Inflammatory macrophage treated with lipopolysaccharide for 4 hours (primary cell): ENCODE measurements around the gene CGREF1.

Experiments used
- DNase-seq: peaks from one replicate; pipeline ENCODE4 v3.0.0-alpha.2; 2020

CGREF1 gene, protein sequence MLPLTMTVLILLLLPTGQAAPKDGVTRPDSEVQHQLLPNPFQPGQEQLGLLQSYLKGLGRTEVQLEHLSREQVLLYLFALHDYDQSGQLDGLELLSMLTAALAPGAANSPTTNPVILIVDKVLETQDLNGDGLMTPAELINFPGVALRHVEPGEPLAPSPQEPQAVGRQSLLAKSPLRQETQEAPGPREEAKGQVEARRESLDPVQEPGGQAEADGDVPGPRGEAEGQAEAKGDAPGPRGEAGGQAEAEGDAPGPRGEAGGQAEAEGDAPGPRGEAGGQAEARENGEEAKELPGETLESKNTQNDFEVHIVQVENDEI

DNA sequence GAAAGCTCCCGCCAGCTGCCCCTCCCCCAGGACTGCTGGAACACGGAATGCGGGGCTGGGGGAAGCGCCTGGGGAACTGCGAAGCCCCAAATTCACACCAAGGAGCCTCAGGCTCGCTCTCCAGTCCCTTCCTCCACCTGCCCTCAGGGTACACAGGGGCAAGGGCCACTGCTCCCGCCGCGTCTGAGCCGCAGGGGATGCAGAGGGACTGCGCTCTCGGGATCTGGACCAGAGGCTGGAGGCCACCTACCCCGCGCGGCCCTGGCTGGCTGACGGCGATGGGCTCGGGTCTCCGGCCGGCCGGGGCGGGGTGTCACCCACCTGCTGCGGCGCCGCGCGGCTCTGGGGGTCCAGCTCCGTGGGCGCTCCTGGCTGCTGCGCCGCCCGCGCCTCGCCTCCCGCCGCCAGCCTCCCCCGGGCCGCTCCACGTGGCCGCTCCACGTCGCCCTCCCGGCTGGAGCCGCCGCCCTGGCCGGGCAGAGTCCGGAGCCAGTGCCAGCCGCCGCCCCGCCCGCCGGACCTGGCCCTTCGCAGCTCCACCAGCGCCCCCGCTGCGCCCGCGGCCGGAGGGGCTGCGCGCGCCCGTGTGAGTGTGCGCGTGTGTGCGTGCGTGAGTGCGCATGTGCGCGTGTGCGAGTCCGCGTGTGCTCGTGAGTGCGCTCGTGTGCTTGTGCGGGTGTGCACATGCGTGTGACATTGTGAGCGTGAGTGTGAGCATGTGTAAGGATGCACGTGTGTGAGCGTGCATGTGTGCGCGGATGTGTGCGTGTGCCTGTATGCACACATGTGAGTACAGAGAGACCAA lies at the start of gene CGREF1:
Gene CGREF1, minus strand, starts transcription at position 604 of the 805 bp plus-strand sequence. CDS start 14,762 bp downstream, outside the sequence.
- DNase-seq, result no peak

DNA sequence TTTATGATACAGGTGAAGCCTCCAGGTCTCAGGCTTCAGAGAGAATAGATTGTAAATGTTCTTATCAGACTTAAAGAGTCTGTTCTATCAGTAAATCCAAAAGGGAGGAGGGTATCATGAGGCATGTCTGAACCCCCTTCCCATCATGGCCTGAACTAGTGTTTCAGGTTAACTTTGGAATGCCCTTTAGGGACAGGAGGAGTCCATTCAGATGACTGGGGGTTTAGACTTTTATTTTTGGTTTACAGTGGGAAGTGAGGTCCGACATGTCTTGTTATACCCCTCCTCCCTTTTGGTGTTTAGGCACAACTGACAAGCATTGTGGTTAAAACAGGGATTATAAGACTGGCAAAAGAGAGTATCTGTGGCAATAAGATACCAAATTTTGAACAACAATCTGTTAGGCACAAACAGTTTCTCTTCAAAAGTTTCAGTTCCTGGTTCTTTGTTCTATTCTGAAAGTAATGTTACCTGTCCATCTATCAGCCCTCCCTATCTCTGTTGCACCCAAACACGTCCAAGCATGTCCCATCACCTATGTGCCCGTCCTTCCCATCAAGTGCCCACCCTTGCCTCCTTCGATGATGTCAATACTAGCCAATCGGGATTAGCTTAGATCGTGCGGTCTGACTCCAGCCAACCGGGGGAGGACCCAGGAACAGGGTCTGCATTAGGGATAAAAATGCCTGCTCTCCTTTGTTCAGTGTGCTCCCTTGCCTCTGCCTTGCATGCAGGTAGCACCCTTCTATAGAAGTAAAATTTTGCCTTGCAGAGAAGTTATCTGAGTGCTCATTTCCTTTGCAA lies 46.2 kb upstream of the CGREF1 start:
- no peak for DNase-seq

DNA sequence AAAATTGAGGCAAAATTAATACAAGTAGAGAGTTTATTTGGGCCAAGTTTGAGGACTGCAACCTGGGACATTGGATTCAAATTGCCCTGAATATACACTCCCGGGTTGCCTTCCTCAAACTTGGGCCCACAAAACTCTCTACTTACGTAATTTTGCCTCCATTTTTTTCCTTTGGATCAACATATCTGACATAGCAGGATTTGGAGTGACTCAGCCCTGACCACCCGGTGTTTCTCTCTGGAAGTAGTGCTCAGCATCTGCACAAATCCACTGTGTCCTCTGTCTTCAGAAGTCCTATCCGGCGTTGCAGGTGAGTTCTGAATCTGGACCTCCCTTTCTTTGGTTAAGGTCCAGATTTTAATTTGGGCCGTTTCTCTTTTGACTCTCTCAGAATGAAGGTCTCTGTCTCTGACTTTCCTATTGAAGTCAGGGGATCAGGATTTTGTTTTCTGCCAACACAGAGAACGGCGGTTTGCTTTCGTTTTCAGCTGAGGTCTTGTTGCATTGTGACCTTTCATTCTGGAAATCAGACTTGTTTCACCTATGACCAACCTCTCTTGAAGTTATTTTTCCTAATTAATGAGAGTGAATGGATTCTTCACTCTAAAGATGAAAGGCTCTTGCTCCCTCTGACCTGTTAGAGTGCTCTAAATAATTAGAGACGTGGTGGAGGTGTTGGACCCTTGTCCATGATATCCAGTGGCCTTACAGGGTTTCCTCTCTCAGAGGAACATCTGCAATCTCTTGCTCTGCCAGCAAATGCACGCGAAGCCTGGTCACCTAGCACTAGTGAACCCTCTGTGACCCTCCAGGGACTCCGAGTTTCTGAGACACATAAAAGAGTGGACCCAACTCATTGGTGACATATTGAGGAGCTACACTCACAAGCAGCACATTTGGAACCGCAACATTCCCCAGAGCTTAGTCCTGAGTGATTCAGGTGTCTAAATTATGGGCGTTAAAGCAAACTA lies 43.5 kb upstream of the CGREF1 start:
- DNase-seq, result no peak

DNA sequence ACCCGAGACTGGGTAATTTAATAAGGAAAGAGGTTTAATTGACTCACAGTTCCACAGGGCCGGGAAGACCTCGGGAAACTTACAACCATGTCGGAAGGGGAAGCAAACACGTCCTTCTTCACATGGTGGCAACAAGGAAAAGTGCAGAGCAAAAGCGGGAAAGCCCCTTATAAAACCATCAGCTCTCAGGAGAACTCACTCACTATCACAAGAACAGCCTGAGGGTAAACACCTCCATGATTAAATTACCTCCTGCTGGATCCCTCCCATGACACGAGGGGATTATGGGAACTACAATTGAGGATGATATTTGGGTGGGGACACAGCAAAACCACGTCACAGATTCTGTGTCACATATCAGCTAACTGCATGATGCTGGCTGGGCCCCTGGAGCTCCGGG lies 41.3 kb upstream of the CGREF1 start:
- no peak for DNase-seq

DNA sequence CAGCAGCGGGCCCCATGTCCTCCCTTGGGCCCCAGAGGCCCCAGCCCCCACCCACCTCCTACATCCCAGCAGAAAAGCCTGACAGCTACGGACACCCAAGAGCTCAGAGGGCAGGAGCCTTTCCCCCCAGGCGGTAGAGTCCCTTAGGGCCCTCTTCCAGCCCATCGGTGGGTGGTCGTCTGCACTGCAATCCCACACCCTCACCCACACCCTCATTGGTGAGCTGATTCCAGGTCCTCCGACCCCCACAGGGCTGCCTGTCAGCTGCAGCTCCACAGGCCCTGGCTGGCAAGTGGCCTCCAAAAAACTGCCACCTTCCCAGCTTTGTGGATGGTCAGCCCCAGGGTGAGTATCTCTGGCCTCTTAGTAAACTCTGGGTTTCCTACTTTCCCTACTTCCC lies 40.3 kb upstream of the CGREF1 start:
- no peak for DNase-seq

DNA sequence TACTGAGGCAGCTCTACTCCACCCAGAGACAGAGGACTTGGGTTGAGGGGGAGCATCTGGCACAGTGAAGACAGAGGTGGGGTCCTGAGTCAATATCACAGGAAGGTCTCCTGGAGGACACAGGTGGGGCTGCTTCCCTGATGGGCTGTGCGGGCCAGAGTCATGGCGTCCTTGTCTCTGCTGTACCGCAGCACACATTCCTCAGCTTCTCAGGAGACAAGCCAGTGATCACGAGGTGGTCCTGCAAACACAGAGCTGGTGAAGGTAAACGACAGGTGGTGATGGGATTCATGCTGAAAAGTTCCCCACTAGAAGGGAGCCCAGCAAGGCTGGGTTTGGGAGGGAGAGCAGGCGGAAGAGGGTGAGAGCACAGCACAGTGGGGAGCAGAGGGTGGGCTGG lies 39.5 kb upstream of the CGREF1 start:
- DNase-seq, result no peak

DNA sequence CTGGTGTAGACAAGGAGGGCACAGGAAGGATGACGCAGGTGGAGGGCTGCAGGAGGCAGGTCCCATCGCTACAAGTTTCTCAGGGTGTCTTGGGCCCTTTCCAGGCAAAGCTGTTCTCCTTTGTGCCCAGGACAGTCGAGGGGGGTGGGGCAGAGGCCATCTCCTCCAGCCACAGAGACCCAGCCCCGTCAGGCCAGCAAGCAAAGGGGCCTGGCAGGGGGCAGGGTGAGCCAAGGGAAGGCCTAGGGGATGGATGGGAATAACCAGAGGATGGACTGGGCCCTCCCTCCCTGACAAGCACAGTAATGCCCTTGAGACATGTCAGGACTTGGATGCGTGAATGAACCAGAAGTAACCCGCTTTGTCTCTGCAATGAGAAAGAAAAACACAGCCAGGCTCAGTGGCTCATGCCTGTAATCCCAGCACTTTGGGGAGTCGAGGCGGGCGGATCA lies 36.2 kb upstream of the CGREF1 start:
- DNase-seq, result no peak

DNA sequence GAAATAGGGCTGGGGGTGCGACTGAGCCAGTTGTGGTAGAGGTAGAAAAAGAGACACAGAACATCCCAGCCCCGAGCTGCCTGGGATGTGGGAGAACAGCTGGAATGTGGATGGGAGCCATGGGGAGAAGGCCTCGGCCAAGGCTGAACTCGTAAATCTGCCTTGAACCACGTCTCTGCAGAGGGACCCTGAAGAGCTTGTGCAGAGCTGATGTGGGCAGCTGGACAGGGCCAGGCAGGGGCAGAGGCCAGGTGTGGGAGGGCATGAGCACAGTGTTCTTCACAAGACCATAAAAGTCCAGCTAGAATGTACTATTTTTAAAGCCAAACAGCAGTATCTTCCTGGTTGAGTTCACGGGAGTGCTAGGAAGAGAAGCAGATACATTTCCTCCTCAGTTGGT lies 35.6 kb upstream of the CGREF1 start:
- no peak for DNase-seq

DNA sequence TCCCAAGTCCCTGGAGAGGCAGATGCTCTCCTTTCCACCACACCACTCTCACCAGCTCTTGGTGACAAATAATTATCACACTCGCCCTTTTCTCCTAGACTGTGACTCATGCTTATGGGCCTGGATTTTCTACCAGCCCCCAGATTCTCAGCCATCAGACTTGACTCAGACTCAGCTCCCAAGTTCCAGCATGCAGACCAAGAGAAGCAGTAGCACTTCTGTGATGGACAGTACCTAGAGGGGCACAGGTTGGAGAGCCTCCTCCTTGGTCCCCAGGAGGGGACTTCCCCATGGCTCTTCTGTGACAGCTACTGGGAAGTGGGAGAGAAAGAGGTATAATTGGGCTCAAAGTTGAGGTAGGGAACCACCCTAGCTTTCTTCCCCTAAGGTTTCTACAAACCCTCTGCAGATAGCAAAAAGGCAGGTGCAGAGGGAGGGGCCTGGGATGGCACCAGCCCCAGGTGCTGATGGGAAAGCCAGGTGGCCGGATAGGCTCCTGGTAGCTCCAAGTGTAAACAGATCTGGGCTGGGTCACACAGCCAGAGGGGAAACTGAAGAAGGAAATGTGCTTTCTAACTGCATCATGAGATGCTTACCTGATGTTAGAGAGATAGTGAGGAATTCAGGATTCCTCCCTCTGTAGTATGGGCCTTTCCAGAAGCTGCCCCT lies 34.0 kb upstream of the CGREF1 start:
- no peak for DNase-seq

DNA sequence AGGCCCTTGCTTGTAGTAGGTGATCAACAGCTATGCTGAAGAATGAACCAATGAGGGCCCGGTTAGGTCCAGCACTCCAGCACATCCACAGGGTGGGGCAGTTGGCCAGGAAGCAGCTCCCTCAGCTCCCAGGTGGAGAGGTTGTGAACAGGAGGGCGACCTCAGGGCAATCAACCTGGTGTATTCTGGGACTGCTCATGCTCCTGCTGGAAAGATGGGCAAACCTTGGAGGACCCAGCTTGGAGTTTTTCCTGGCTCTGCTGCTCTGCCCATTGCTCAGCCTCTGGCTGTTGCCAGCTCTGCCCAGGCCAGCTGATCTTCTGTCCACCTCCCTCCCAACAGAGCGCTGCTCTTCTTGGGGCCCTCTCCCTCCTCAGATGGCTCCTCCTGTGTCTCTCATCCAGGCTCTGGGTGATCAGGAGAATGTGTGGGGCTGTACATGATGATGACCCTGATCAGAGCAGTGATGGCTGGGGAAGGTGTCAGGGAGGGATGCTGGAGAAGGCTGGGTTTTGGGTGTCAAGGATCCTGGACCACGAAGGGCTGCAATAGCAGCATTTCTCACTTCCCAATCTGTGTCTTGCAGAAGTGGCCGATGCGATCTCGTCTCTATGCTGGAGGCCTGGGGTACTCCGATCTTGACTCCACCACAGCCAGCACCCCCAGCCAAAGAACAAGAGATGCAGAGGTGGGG lies 33.3 kb upstream of the CGREF1 start:
- DNase-seq, result no peak

DNA sequence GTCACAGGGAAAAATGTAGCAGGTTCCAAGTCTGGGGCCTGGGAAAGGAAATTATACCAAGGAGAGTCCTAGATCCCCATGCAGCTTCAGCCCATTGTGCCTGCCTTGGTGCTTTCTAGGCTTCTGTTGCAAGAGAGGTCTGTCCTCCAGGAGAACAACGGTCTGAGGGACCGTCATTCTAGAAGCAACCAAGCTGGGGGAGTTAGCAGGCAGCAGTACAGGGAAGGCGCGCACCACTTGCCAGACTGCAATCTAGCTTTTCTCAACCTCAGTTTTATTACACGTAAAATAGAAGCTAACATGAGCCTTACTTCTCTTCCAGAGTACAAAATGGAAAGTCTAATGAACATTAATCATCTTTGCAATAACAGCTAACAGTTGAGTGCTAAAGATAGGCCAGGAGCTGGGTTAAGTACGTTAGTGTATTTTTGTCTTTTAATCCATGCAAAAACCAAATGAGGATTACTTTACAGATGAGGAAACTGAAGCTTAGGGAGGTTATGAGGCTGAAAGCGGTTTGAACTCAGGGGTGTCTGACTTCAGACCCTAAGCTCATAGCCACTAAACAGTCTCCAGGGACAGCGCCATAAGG lies 31.8 kb upstream of the CGREF1 start:
- DNase-seq, result no peak

DNA sequence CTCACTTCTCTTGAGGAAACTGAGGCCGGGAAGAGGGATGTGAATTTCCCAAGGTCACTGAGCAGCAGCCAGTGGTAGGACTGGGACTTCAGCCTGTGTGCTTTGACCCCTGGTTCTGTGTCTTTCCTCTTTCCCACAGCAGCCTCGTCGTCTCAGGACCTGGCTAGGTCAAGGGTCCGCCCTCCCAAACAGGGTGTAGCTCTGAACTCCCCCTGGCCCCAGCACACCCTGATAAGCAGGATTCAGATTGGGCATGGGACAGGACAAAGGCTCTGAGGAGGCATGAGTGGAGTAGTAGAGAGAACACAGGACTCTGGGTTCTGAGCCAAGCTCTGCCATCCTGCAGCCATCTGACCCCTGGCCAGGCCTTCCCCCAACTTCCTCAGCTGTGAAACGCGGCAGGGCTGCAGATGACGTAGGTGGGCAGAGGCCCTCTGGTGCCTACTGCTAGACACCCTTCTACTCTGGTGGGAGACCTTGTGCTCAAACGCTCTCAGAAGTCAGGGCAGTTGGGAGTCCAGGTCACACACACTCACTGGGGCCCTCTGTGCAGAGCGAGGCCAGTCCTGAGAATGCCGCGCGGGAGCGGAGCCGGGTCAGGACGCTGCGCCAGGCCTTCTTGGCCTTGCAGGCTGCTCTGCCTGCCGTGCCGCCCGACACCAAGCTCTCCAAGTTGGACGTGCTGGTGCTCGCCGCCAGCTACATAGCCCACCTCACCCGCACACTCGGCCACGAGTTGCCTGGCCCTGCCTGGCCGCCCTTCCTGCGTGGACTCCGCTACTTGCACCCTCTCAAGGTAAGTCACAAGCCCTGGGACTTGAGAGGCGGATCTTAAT lies 30.9 kb upstream of the CGREF1 start:
- no peak for DNase-seq

DNA sequence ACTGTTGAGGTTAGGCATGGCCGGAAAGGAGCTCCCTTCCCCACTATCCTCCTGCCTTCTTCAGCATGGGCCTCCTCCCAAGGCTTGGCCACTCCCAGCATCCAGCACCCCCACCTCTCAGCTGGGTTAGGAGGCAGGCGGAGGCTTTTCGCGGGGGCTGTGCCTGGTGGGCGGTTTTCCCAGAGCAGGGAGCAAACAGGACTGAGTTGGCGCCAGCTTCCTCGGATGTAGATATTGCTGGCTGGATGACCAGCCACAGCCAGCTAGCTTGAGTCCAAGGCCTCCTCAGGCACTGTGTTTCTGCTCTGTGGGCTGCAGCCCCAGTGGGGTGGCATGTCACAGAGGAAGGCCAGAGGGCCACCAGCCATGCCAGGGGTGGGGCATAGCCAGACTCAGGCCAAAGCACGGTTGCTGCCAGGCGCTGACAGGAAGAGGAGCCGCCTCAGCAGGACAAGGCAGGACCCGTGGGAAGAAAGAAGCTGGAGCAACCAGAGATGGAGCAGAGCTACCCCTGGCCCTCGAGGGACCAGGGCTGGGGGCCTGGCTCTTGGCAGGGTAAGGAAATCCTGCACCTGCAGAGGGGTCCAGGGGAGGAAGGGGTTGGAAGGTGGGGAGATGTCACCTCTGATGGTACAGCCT lies 30.0 kb upstream of the CGREF1 start, which contains the start of gene TCF23:
Gene TCF23, plus strand, starts transcription at position 204 of the 639 bp plus-strand sequence. Its CDS starts 130 bp downstream, at position 334.
- DNase-seq, result no peak

DNA sequence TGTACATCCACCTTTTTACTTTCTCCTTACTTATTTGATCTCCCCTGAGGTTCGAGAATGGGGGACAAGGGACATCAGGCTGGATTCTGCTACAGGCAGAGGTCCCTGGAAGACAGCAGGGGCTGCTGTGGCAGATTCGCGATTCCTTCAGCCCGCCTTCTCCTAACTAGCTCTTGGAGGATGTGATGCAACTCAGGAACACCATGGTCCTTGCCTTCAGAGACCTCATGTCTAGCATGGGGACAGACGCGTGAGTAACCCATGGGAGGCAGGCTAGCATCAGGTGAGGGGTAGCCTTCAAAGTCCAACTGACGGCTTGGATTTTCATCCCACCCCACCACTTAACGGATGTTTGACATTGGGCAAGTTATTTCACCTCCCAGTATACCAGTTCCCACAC lies 29.0 kb upstream of the CGREF1 start:
- no peak for DNase-seq

DNA sequence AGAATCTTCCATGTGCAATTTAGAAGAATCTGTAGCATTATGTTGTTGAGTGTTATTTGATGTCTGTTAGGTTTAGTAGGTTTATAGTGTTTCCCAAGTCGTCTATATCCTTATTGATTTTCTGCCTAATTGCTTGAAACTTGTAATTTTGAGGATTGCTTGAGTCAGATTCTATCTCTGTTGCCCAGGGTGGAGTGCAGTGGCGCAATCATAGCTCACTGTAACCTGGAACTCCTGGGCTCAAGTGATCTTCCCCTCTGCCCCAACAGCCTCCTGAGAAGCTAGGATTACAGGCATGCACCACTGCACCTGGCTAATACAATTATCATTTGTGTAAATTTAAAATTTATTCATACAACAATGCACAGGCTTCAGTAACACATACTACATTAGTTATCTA lies 26.8 kb upstream of the CGREF1 start:
- no peak for DNase-seq

DNA sequence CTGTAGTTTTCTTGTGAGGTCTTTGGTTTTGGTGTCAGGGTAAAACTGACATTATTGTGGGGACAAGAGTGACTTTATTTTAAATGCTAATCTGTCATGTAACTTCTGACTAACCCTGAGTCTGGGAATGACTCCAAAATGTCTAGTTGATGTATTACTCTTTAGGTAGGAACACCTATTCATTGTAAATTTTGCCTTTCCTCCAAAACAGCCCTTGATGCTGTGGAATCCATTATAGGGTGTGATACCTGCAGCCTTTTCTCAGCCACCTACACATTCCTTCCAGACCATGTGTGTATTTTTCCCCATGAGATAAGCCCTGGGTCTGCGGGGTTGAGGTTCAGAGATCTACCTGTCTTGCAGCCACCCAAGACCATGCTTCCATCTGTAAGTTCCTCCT lies 24.4 kb upstream of the CGREF1 start:
- DNase-seq, result no peak

DNA sequence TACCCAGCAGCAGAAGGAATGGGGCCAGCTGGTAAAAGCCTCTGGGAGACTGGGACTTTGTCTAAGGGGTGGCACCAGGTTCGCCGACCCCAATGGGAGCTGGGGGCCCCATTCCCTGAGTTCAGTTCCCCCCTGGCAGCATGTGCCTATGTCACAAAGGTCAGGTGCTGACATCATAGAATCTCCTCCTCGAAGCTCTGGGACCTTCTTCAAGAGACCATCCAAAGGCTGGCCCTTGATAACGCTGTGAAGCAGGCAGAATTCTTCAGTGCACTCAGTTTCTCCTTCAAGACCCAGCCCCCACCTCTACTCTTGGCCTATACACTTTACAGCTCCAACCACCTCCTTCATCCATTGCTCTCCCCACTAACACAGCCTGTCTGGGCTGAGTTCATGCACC lies 20.4 kb upstream of the CGREF1 start, which contains the start of gene PRR30:
Gene PRR30, minus strand, starts transcription at position 101 of the 400 bp plus-strand sequence. CDS start 1,081 bp downstream, outside the sequence.
- no peak for DNase-seq

DNA sequence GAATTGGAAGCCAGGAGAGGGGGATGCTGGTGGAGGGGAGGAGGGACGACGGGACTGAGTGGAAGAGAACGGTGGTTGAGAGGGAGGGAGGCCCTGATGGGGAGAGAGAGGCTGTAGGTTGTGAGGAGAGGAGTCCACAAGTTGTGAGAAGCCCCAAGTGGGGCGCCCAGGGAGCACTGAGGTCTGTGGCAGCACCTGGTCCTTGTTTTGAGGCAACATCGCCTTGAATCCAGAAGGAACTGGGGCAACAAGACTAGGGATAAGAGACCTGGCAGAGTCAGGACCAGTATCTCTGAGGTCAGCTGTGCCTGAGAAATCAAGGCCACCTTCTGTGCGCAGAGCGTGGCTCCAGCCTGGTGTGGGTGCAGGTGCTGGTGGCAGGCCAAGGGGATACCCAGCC lies 19.2 kb upstream of the CGREF1 start:
- no peak for DNase-seq
